ENCODE results near the gene SEMA3C.

SEMA3C gene

DNA sequence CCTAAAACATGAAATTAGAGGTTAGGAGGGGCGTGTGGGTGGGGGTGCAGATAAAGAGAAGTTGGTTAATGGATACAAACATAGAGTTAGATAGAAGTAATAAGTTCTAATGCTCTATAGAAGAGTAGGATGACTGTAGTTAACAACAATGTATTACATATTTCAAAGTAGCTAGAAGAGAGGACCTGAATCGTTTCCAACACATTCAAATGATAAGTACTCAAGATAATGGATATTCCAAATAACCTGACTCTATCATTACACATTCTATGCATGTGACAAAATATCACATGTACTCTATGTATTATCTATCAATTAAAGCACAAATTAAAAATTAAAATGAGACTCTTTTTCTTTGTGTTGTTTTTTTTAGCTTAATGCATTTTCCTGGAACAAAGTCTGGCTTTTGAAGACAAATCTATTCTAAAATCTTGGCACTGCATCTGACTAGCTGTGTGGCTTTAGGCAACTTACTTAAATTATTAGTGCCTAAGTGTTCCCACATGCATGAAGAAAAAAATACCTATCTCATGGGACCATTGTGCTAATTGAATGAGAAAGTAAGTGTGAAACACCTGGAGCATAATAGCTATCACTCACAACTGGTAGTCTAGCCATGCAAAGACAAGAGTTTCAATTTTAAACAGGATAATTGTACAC lies 75.7 kb downstream of the SEMA3C start:
- DNase-seq (ENCODE audit: low spot score) (no peak), ATAC-seq (ENCODE audit: low read depth) (no peak)
- peaks cover 14% of the 10 kb centered on the region for H3K4me1 ChIP-seq (ENCODE audit: insufficient read depth, poor library complexity, severe bottlenecking)
- H3K9me3 ChIP-seq (ENCODE audit: severe bottlenecking) = no peaks in the 10 kb centered on the region
- H3K27ac ChIP-seq (ENCODE audit: poor library complexity, severe bottlenecking) = no peak overlapping the region
- H3K4me3 ChIP-seq (ENCODE audit: severe bottlenecking) = no peak overlapping the region
- TF ChIP-seq, protein P1, sequence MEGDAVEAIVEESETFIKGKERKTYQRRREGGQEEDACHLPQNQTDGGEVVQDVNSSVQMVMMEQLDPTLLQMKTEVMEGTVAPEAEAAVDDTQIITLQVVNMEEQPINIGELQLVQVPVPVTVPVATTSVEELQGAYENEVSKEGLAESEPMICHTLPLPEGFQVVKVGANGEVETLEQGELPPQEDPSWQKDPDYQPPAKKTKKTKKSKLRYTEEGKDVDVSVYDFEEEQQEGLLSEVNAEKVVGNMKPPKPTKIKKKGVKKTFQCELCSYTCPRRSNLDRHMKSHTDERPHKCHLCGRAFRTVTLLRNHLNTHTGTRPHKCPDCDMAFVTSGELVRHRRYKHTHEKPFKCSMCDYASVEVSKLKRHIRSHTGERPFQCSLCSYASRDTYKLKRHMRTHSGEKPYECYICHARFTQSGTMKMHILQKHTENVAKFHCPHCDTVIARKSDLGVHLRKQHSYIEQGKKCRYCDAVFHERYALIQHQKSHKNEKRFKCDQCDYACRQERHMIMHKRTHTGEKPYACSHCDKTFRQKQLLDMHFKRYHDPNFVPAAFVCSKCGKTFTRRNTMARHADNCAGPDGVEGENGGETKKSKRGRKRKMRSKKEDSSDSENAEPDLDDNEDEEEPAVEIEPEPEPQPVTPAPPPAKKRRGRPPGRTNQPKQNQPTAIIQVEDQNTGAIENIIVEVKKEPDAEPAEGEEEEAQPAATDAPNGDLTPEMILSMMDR (IDR thresholded peaks at IDR 0.05; ENCODE audit: poor library complexity, severe bottlenecking) = no peak
- H3K27me3 ChIP-seq (ENCODE audit: insufficient read depth, poor library complexity, severe bottlenecking) = no peaks in the 10 kb centered on the region
- peaks cover 14% of the 10 kb centered on the region; the same call in 1 of the 2 replicates for H3K36me3 ChIP-seq (ENCODE audit: low read depth)

DNA sequence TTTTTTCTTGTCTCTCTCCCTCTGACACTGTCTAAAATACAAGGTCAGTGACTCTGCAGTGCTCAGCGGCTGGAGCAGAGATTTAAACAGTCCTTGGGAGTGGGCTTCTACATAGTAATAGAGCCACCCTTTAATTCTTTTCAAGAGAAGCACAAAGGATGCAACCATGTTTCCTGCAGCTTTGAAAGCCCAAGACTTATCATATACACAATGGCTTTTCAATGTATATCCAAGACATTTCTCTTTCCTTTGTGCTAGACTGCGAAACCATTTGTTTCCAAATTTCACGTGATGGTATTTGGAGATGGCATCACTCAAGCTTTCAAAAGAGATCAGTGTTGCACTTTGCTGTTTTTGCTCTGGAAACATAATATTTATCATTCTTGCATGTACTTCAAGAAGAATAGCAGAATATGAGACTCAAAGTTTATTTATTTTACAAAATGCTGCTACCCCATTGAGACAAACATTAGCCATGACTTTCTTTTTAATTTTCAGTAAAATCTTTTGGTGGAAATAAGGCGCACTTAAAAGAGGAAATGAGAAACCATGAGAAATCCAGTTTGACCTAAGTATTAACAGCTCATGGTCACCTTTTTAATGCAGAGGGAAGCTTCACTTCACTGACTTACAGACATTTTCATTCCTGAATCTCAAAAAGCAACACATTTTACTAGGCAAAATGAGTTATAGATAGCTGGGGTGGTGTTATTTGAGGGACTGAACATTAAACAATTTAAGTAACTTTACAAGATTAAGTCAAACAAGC lies 76.6 kb downstream of the SEMA3C start:
- Histone ChIP-seq H3K4me1 (ENCODE audit: insufficient read depth, poor library complexity, severe bottlenecking) (peaks cover 14% of the 10 kb centered on the region), H3K9me3 (ENCODE audit: severe bottlenecking) (no peaks in the 10 kb centered on the region), H3K27me3 (ENCODE audit: insufficient read depth, poor library complexity, severe bottlenecking) (no peaks in the 10 kb centered on the region), H3K4me3 (ENCODE audit: severe bottlenecking) (no peak overlapping the region), H3K36me3 (ENCODE audit: low read depth) (peaks cover 13% of the 10 kb centered on the region; the same call in 1 of the 2 replicates), H3K27ac (ENCODE audit: poor library complexity, severe bottlenecking) (no peak overlapping the region)
- ATAC-seq (ENCODE audit: low read depth) (no peak), DNase-seq (ENCODE audit: low spot score) (no peak)
- TF ChIP-seq, protein P1 (IDR thresholded peaks at IDR 0.05; ENCODE audit: poor library complexity, severe bottlenecking) = no peak

DNA sequence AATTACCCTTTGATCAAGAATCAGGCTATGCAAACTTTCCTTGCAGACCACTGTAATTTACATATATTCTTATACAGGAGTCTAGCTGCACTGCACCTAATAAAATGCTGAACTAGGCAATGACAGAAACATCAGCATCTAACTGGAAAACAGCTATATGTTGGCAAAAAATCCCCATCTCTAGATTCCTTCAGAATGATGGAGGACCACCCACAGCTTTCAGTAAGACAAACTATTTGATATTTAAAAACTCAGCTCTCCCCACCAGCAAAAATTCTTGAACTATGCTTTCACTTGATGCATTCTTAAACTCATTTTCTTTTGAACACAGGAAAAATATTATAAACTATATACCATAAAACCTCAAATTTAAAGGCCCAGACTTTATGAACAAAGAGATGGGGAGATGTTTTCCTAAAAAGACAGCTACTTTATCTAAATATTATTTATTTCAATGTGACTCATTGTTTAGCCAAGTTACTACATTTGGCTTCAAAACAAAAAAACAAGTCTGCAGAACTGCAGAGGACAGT lies 77.4 kb downstream of the SEMA3C start:
- DNase-seq (ENCODE audit: low spot score) = no peak
- TF ChIP-seq, protein P1 (IDR thresholded peaks at IDR 0.05; ENCODE audit: poor library complexity, severe bottlenecking) = no peak
- Histone ChIP-seq H3K4me1 (ENCODE audit: insufficient read depth, poor library complexity, severe bottlenecking) (peaks cover 14% of the 10 kb centered on the region), H3K4me3 (ENCODE audit: severe bottlenecking) (no peak overlapping the region), H3K27me3 (ENCODE audit: insufficient read depth, poor library complexity, severe bottlenecking) (no peaks in the 10 kb centered on the region), H3K27ac (ENCODE audit: poor library complexity, severe bottlenecking) (no peak overlapping the region), H3K36me3 (ENCODE audit: low read depth) (peaks cover 9% of the 10 kb centered on the region; the same call in 1 of the 2 replicates), H3K9me3 (ENCODE audit: severe bottlenecking) (no peaks in the 10 kb centered on the region)
- ATAC-seq (ENCODE audit: low read depth) = no peak

DNA sequence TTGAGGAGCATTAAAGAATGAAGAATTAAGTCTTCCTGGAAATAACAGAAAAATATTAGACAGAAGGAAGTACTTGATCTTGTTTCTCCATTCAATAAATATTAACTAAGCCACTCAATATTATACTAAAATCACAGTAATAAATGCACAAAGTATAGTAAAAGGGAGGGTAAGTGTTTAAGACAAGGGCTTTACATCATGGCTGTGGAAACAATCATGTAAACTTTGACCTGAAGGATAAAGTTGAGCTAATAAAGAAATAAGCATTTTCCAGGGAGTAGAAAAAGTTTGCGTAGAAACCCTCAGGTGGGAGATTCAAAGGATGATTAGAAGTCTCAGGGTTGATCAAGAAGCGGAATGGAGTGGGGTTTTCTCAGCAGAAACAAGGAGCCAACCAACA lies 78.2 kb downstream of the SEMA3C start:
- DNase-seq (ENCODE audit: low spot score) (no peak), ATAC-seq (ENCODE audit: low read depth) (no peak)
- Histone ChIP-seq H3K36me3 (ENCODE audit: low read depth) (peaks cover 9% of the 10 kb centered on the region; the same call in 1 of the 2 replicates), H3K4me1 (ENCODE audit: insufficient read depth, poor library complexity, severe bottlenecking) (peaks cover 14% of the 10 kb centered on the region), H3K27ac (ENCODE audit: poor library complexity, severe bottlenecking) (no peak overlapping the region), H3K9me3 (ENCODE audit: severe bottlenecking) (no peaks in the 10 kb centered on the region), H3K27me3 (ENCODE audit: insufficient read depth, poor library complexity, severe bottlenecking) (no peaks in the 10 kb centered on the region), H3K4me3 (ENCODE audit: severe bottlenecking) (no peak overlapping the region)
- TF ChIP-seq, protein P1 (IDR thresholded peaks at IDR 0.05; ENCODE audit: poor library complexity, severe bottlenecking) = no peak
